Lower leg skin (tissue), 3 donors: ENCODE results near the gene LRP1B.

Experiments used
- CTCF ChIP-seq, 3 donors: fragments of 450-650 bp; IDR thresholded peaks; one replicate each; pipeline ENCODE4 v1.5.1; 2016; ENCODE audit warnings: antibody characterized with exemption in 3 of 3, mild to moderate bottlenecking in 3 of 3, moderate library complexity in 2 of 3
- POLR2A ChIP-seq, 2 donors: fragments of 450-650 bp; IDR thresholded peaks; one replicate each; pipeline ENCODE4 v1.6.1; 2016 to 2017; ENCODE audit warnings: antibody characterized with exemption in 2 of 2, mild to moderate bottlenecking in 1 of 2, moderate library complexity in 1 of 2

GRCh38 chr2:141455877-141456276 lies 674.9 kb downstream of the LRP1B start:
- no peak for TF ChIP-seq CTCF (IDR thresholded peaks at IDR 0.05)
- TF ChIP-seq POLR2A (IDR thresholded peaks at IDR 0.05): no peak
